Activated naive CD4-positive, alpha-beta T cell treated with anti-CD3 and anti-CD28 coated beads for 36 hours (primary cell): ENCODE measurements around the gene GFPT1. TPM values are rescaled to one million over a fixed set of nuclear protein-coding genes. Genes with fewer than 3 reads are reported as not detected.
"Not testable (repeated sequence)": the region's sequence is repeated elsewhere in the genome, so short reads cannot be mapped to it uniquely, and the experiment has no call there.

ENCODE experiments used
- CTCF ChIA-PET: fragments of 350-600 bp; sonication (Branson Sonifier 250); formaldehyde crosslinking; loops from one replicate; lab custom pipeline; 2021; ENCODE audit warnings: antibody characterized with exemption; lab: Charles Lee
- DNase-seq: peaks from one replicate; pipeline ENCODE4 v3.0.0-alpha.2; 2020
- H3K27ac Mint-ChIP-seq: one replicate; pipeline ENCODE4 v1.8.0; 2021; ENCODE audit warnings: mild to moderate bottlenecking, mixed read lengths
- H3K27me3 Mint-ChIP-seq: one replicate; pipeline ENCODE4 v1.8.0; 2021; ENCODE audit warnings: low read depth, mixed read lengths
- H3K36me3 Mint-ChIP-seq: one replicate; pipeline ENCODE4 v1.8.0; 2021; ENCODE audit warnings: low read depth, mixed read lengths
- H3K4me1 Mint-ChIP-seq: one replicate; pipeline ENCODE4 v1.8.0; 2021; ENCODE audit warnings: low read depth, mixed read lengths
- H3K4me3 Mint-ChIP-seq: one replicate; pipeline ENCODE4 v1.8.0; 2021; ENCODE audit warnings: mild to moderate bottlenecking, moderate library complexity, mixed read lengths
- H3K9me3 Mint-ChIP-seq: one replicate; pipeline ENCODE4 v1.8.0; 2021; ENCODE audit warnings: mixed read lengths
- intact Hi-C: fragments of 100-400 bp; cut with micrococcal nuclease; formaldehyde crosslinking; loops from one replicate; pipeline ENCODE4 v1.15.1; 2023
- total RNA-seq, 2 experiments: library from RNA; stranded (reverse); gene quantifications; one replicate each; pipeline ENCODE4 v1.2.3, GENCODE V29; 2021

Gene GFPT1
- total RNA-seq, 2 experiments from 2014 or later: 34.6 to 36.0 TPM

DNA sequence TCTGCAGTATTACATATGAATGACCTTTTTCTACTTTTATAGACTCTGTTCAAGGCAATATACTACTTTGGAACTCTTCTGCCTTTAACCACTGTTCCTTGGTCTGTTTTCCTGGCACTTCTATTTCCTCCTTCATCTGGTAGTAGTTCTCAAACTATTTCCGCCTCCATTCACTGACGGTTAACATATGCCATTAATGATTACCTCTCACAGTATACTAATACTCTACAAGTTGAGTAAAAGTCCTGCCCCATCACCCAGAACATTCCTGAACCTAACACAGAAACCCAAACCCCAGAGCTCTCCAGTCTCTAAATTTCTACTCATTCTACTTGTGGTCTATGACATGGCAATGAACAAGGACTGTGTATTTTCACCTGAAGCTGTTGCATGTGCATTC, 4.5 kb downstream of the GFPT1 start:
- no peak overlapping the region for H3K4me3 Mint-ChIP-seq

DNA sequence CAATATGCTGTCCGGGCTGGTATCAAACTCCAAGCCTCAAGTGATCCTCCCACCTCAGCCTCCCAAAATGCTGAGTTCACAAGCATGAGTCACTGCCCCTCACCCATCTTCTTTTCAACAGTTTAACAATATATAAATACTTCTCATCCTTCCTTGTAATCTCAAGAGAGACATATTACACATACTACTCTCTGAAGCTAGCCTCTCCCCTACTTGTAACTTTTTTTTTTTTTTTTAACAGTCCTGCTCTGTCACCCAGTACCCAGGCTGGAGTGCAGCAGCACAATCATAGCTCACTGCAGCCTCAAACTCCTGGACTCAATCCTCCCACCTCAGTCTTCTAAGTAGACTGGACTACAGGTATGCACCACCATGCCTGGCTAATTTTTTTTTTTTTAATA, 5.7 kb downstream of the GFPT1 start:
- H3K27ac Mint-ChIP-seq: peak overlapping the region; percentile 68
- H3K4me3 Mint-ChIP-seq: no peak overlapping the region
- DNase-seq: peak; percentile 59
- CTCF ChIA-PET: interaction anchor here (0.7 to 0.8 kb wide), 2 partner anchors 169 to 279 kb away, joined by 3 to 4 read pairs; no protein-coding TSS in a partner anchor
- no peaks in the 10 kb centered on the region for H3K9me3 Mint-ChIP-seq
- no peaks in the 10 kb centered on the region for H3K36me3 Mint-ChIP-seq
- no peaks in the 10 kb centered on the region for H3K27me3 Mint-ChIP-seq
- peaks cover 47% of the 10 kb centered on the region for H3K4me1 Mint-ChIP-seq
- intact Hi-C loops: no loop called here

More for the DNA sequence above, 4.5 kb downstream of the GFPT1 start:
- CTCF ChIA-PET: interaction anchor here (0.6 kb wide), 1 partner anchor 9 kb away, joined by 3 read pairs; no protein-coding TSS in a partner anchor
- no peak for DNase-seq
- intact Hi-C loops: no loop called here
- Mint-ChIP-seq H3K27me3 (no peaks in the 10 kb centered on the region), H3K36me3 (no peaks in the 10 kb centered on the region), H3K4me1 (peaks cover 48% of the 10 kb centered on the region), H3K27ac (no peak overlapping the region), H3K9me3 (no peaks in the 10 kb centered on the region)

DNA sequence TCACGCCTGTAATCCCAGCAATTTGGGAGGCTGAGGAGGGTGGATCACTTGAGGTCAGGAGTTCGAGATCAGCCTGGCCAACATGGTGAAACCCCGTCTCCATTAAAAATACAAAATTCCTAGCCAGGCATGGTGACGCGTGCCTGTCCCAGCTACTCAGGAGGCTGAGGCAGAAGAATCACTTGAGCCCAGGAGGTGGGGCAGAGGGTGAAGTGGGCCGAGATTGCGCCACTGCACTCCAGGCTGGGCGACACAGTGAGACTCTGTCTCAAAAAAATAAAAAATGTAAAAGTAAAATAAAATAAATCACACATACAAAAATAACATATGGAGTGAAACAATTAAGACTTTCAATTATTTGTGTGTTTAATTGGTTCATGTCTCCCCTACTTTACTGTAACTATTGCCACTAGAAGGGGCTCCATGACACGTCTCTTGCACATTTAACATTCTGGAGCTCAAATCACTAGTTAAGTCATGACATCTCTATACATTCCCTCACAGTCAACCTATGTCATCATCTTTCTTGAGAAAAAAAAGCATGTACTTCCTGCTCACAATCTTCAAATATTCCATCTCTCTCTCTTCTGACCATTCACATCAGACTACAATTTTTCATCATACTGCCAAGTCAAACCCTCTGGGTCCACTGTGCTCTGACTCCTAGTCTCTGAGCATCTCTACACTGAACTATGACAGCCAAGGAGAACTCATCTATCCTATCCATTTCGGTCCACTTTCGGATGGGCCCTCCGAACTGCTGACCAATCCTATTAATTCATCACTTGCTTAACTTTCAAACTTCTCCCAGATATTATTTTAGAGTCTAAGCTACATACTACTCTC, 6.7 kb downstream of the GFPT1 start:
- intact Hi-C loops: no loop called here
- DNase-seq: no peak
- H3K4me1 Mint-ChIP-seq: peaks cover 46% of the 10 kb centered on the region
- no peak overlapping the region for H3K4me3 Mint-ChIP-seq
- H3K27me3 Mint-ChIP-seq: no peaks in the 10 kb centered on the region
- CTCF ChIA-PET: interaction anchor here (0.6 to 0.7 kb wide), 2 partner anchors 10 to 47 kb away, joined by 3 to 4 read pairs; no protein-coding TSS in a partner anchor
- H3K27ac Mint-ChIP-seq: no peak overlapping the region
- no peaks in the 10 kb centered on the region for H3K36me3 Mint-ChIP-seq
- H3K9me3 Mint-ChIP-seq: no peaks in the 10 kb centered on the region

DNA sequence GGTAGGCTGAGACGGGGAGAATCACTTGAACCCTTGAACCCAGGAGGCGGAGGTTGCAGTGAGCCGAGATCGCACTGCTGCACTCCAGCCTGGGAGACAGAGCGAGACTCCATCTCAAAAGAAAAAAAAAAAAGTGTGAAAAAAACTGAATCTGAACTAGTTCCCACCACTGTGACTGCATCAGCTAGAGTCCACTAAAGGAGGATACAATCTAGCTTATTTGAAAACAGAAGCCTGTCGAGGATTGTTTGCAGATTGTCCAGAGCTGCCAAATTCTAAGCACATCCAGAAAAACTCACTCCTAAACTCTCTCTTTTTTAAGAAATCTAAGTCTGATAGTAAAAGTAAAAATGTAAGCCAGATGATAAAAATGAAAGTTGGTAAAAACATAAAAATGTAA, 10.6 kb downstream of the GFPT1 start:
- intact Hi-C loops: no loop called here
- Mint-ChIP-seq H3K27me3 (no peaks in the 10 kb centered on the region), H3K27ac (no peak overlapping the region), H3K9me3 (no peaks in the 10 kb centered on the region), H3K4me1 (peaks cover 19% of the 10 kb centered on the region), H3K4me3 (no peak overlapping the region), H3K36me3 (peaks cover 2% of the 10 kb centered on the region)
- CTCF ChIA-PET: interaction anchor here (0.6 to 3.0 kb wide), 8 partner anchors 9 to 339 kb away, joined by 3 to 14 read pairs (median 6); no protein-coding TSS in a partner anchor
- no peak for DNase-seq

DNA sequence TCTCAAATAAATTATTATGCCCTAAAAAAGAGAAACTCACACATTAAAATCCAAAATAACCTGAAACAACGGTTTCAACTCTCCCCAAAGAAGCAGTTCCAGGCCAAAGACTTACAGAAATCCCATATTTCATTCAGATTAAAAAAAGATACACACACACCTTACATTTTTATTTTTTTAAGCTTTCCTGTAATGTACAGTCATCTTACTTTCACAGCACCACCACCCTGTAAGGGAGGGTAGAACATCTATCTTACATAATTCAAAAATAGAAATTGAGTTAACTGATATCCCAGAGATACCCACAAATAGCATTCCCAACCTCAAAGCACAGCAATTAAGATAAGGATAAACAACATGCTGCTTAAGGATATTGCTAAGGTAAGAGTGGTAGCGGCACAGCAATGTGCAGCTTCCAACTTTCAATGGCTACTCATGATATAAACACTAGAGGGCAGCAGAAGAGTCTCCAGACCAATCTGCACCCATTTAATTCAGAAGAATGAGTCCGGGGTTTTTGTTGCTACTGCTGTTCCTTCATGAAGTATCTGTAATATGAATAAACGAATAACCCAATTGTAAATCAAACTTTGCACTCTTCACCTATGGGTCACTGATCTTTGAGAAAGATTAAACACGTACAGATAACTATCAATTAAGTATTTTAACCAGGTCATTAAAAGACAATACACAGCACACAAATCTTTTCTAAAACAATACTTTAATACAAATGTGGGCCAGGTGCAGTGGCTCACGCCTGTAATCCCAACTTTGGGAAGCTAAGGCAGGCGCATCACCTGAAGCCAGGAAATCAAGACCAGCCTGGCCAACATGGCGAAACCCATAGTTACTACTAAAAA, 11.3 kb downstream of the GFPT1 start:
- CTCF ChIA-PET: interaction anchor here (0.5 to 3.0 kb wide), 16 partner anchors 9 to 339 kb away, joined by 3 to 14 read pairs (median 4); partner anchors contain the start of gene NFU1
- H3K27ac Mint-ChIP-seq: no peak overlapping the region
- H3K4me3 Mint-ChIP-seq: no peak overlapping the region
- H3K4me1 Mint-ChIP-seq: peaks cover 15% of the 10 kb centered on the region
- no peaks in the 10 kb centered on the region for H3K9me3 Mint-ChIP-seq
- DNase-seq: no peak
- H3K27me3 Mint-ChIP-seq: no peaks in the 10 kb centered on the region
- peaks cover 3% of the 10 kb centered on the region for H3K36me3 Mint-ChIP-seq
- intact Hi-C loops: loop anchor here (1.0 kb wide), 2 partner anchors 133 to 339 kb away; no protein-coding TSS in a partner anchor

DNA sequence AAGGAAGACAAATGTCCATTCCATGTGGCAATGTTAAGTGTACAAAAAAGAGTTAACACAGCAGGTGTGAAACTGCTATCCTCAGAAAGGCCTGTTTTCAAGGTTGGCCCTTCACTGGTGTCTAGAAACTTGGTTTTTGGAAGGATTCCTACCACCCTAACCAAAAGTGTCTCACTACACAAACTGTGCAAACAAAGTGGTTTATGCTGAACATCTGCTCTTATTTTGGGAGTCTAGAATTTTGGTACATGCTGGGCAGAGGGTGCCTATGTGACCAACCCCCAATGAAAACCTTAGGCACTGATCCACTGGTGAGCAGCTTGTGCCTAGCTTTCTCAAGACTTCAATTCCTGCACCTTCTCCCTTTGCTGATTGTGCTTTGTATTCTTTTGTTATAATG, 14.3 kb downstream of the GFPT1 start:
- CTCF ChIA-PET: interaction anchor here (0.5 to 0.7 kb wide), 3 partner anchors 105 to 284 kb away, joined by 3 to 5 read pairs (median 4); no protein-coding TSS in a partner anchor
- Mint-ChIP-seq H3K4me3 (no peak overlapping the region), H3K27ac (no peak overlapping the region), H3K9me3 (no peaks in the 10 kb centered on the region), H3K4me1 (peaks cover 12% of the 10 kb centered on the region), H3K27me3 (no peaks in the 10 kb centered on the region), H3K36me3 (peaks cover 20% of the 10 kb centered on the region)
- intact Hi-C loops: no loop called here
- no peak for DNase-seq

DNA sequence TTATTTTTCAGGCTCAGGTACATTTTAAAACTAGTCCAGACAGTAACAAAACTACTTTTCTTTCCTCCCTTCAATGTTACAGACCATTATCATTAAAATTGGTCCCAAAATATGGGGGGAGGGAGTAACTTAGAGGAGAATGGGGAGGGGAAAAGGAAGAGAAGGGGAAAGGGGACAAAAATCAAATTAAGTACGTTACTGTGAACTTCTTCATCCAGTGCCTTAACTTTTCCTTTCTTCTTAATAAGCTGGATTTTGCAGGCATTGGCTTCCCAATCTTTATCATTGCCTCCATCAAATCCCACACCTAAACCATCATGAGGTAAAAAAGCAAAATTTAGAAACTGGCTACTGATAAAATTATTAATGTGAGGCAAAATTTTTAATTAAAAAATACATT, 17.2 kb downstream of the GFPT1 start:
- CTCF ChIA-PET: interaction anchor here (1.1 to 1.3 kb wide), 3 partner anchors 8 to 150 kb away, joined by 3 to 4 read pairs (median 3); no protein-coding TSS in a partner anchor
- Mint-ChIP-seq H3K4me3 (no peak overlapping the region), H3K27me3 (no peaks in the 10 kb centered on the region), H3K4me1 (no peaks in the 10 kb centered on the region), H3K36me3 (peaks cover 28% of the 10 kb centered on the region), H3K9me3 (no peaks in the 10 kb centered on the region), H3K27ac (no peak overlapping the region)
- no peak for DNase-seq
- intact Hi-C loops: no loop called here

DNA sequence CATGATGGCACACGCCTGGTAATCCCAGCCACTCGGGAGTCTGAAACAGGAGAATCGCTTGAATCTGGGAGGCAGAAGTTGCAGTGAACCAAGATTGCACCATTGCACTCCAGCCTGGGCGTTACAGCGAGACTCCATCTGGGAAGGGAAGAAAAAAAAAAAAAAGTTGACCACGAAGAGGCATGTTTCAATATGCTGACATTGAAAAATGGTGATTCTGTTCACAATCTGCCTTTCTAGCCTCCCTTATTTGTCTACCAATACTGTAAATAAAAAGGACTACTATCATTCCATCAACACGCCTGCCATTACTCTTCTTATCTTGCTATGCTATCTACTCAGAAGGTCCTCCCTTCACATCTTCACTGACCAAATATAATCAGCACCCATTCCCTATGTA, 18.4 kb downstream of the GFPT1 start:
- CTCF ChIA-PET: no interaction called here
- intact Hi-C loops: no loop called here
- no peak overlapping the region for H3K4me3 Mint-ChIP-seq
- no peaks in the 10 kb centered on the region for H3K4me1 Mint-ChIP-seq
- DNase-seq: no peak
- no peak overlapping the region for H3K27ac Mint-ChIP-seq
- peaks cover 28% of the 10 kb centered on the region for H3K36me3 Mint-ChIP-seq
- H3K27me3 Mint-ChIP-seq: no peaks in the 10 kb centered on the region
- no peaks in the 10 kb centered on the region for H3K9me3 Mint-ChIP-seq

DNA sequence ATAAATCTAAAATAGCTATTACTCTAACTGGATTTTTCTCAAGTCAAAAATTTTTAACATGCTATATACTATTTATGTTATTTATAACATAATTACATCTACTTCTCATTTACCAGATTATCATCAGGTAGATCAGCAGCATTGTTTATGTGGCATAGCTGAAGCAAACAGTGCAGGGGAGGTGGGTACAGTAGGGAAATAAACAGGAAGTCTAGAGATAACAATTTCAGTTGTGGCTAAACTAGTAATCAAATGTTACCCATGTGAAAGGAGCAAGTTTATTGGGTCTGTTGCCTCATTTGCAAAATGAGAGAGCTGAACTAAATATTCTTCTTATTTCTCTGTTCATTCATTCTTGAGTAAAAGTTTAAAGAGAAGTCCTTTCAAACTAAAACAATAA, 27.7 kb downstream of the GFPT1 start:
- DNase-seq: no peak
- CTCF ChIA-PET: no interaction called here
- H3K36me3 Mint-ChIP-seq: peaks cover 24% of the 10 kb centered on the region
- intact Hi-C loops: no loop called here
- no peak overlapping the region for H3K27ac Mint-ChIP-seq
- H3K4me1 Mint-ChIP-seq: no peaks in the 10 kb centered on the region
- H3K9me3 Mint-ChIP-seq: no peaks in the 10 kb centered on the region
- H3K27me3 Mint-ChIP-seq: no peaks in the 10 kb centered on the region
- no peak overlapping the region for H3K4me3 Mint-ChIP-seq

DNA sequence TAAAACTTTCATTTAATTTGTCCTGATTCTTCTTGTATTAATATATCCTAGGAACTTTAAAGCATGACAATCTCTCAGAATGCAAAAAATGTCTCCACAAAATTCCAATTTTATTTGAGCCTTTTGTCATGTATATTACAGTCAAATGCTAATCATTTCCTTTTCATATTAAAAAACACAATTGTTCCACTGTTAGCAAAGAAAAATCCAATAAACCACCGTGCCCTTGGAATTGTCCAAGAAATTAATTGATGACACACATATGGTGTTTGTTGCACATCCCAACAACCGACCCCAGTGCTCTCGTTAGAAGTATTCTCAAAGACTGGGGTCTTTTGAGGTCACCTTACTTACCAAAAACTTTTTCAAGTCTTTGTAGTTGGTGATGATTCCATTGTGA, 28.1 kb downstream of the GFPT1 start:
- CTCF ChIA-PET: no interaction called here
- H3K36me3 Mint-ChIP-seq: peaks cover 28% of the 10 kb centered on the region
- no peaks in the 10 kb centered on the region for H3K4me1 Mint-ChIP-seq
- H3K27ac Mint-ChIP-seq: no peak overlapping the region
- H3K9me3 Mint-ChIP-seq: no peaks in the 10 kb centered on the region
- no peak overlapping the region for H3K4me3 Mint-ChIP-seq
- no peaks in the 10 kb centered on the region for H3K27me3 Mint-ChIP-seq
- intact Hi-C loops: no loop called here
- DNase-seq: no peak

DNA sequence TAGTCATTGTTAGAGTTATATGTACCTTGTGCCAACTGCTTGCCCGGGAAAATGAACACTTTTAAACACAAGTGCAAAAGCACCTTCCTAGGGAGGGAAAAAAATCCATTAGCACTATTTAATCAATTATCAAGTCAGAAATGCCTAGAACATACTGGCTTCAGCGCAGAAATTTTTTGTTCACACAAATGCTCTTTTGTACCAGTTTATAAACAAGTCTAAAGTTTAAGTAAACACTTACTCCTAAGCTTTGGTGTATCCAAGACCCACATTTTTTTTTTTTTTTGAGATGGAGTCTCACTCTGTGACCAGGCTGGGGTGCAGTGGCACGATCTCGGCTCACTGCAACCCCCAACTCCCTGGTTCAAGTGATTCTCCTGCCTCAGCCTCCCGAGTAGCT, 30.6 kb downstream of the GFPT1 start:
- H3K36me3 Mint-ChIP-seq: peaks cover 29% of the 10 kb centered on the region
- no peak overlapping the region for H3K27ac Mint-ChIP-seq
- H3K27me3 Mint-ChIP-seq: no peaks in the 10 kb centered on the region
- CTCF ChIA-PET: no interaction called here
- no peaks in the 10 kb centered on the region for H3K4me1 Mint-ChIP-seq
- intact Hi-C loops: no loop called here
- H3K4me3 Mint-ChIP-seq: no peak overlapping the region
- DNase-seq: no peak
- H3K9me3 Mint-ChIP-seq: no peaks in the 10 kb centered on the region

DNA sequence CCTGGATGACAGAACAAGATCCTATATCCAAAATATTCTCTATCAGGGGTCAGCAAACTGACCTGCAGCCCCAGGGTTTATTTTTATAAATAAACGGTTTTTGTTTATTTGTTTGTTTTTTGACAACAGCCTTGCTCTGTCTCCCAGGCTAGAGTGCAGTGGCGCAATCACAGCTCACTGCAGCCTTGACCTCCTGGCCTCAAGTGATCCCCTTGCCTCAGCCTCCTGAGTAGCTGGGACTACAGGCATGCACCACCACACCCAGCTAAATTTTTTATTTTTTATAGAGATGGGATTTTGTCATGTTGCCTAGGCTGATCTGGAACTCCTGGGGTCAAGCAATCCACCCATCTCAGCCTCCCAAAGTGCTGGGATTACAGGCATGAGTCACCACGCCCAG, 32.1 kb downstream of the GFPT1 start:
- H3K4me3 Mint-ChIP-seq, H3K4me1 Mint-ChIP-seq, H3K27ac Mint-ChIP-seq, H3K9me3 Mint-ChIP-seq, H3K27me3 Mint-ChIP-seq, DNase-seq, intact Hi-C loops, CTCF ChIA-PET: not testable (repeated sequence)
- H3K36me3 Mint-ChIP-seq: peaks cover 26% of the 10 kb centered on the region
